H9 (cell line): Measurements from ENCODE around the gene ERC2. TPM values are rescaled to one million over a fixed set of nuclear protein-coding genes. Genes with fewer than 3 reads are reported as not detected.

Source experiments
- DNase-seq: peaks from one replicate; pipeline ENCODE4 v3.0.0-alpha.2; 2017
- H2AFZ ChIP-seq: one replicate; pipeline ENCODE4 v1.6.1; 2013; ENCODE audit warnings: mild to moderate bottlenecking, low read length, control low read depth, moderate library complexity
- H2AK5ac ChIP-seq: 2 replicates; pipeline ENCODE4 v1.6.1; 2013; ENCODE audit warnings: low read length, control low read depth, mixed read lengths; ENCODE audit not compliant: insufficient read length
- H2BK120ac ChIP-seq: one replicate; pipeline ENCODE4 v1.6.1; 2013; ENCODE audit warnings: low read depth, mild to moderate bottlenecking, low read length, control low read depth, inconsistent platforms; ENCODE audit not compliant: poor library complexity, severe bottlenecking
- H2BK12ac ChIP-seq: 2 replicates; pipeline ENCODE4 v1.6.1; 2013; ENCODE audit warnings: low read length, control low read depth, mixed read lengths, low read depth; ENCODE audit not compliant: insufficient read length
- H2BK15ac ChIP-seq: 2 replicates; pipeline ENCODE4 v1.6.1; 2013; ENCODE audit warnings: low read depth, low read length, control low read depth
- H2BK20ac ChIP-seq: one replicate; pipeline ENCODE4 v1.6.1; 2013; ENCODE audit warnings: low read depth, mild to moderate bottlenecking, low read length, control low read depth, inconsistent platforms; ENCODE audit not compliant: poor library complexity, severe bottlenecking
- H2BK5ac ChIP-seq: 2 replicates; pipeline ENCODE4 v1.6.1; 2013; ENCODE audit warnings: low read length, control low read depth, mixed read lengths; ENCODE audit not compliant: insufficient read length
- H3K14ac ChIP-seq: 2 replicates; pipeline ENCODE4 v1.6.1; 2013; ENCODE audit warnings: low read length, control low read depth; ENCODE audit not compliant: insufficient read depth
- H3K18ac ChIP-seq: 2 replicates; pipeline ENCODE4 v1.6.1; 2013; ENCODE audit warnings: low read depth, mild to moderate bottlenecking, mixed read lengths, low read length, control low read depth; ENCODE audit not compliant: insufficient read length
- H3K23ac ChIP-seq: 2 replicates; pipeline ENCODE4 v1.6.1; 2013; ENCODE audit warnings: low read length, control low read depth, mixed read lengths, low read depth; ENCODE audit not compliant: insufficient read length
- H3K23me2 ChIP-seq: 2 replicates; pipeline ENCODE4 v1.6.1; 2013; ENCODE audit warnings: low read depth, mild to moderate bottlenecking, mixed read lengths, low read length, control low read depth; ENCODE audit not compliant: insufficient read length, poor library complexity, severe bottlenecking
- H3K27ac ChIP-seq: 2 replicates; pipeline ENCODE4 v1.5.1; 2013; ENCODE audit warnings: low read length, control low read depth, mixed read lengths, low read depth; ENCODE audit not compliant: insufficient read length
- H3K27me3 ChIP-seq: 2 replicates; pipeline ENCODE4 v1.6.1; 2013; ENCODE audit warnings: low read length, control low read depth, inconsistent platforms; ENCODE audit not compliant: insufficient read depth
- H3K4ac ChIP-seq: 2 replicates; pipeline ENCODE4 v1.6.1; 2013; ENCODE audit warnings: low read depth, mild to moderate bottlenecking, control low read depth, inconsistent platforms, low read length, moderate library complexity
- H3K4me1 ChIP-seq: 2 replicates; pipeline ENCODE4 v1.6.1; 2013; ENCODE audit warnings: low read length, control low read depth, inconsistent platforms; ENCODE audit not compliant: insufficient read depth
- H3K4me2 ChIP-seq: 2 replicates; pipeline ENCODE4 v1.6.1; 2013; ENCODE audit warnings: low read length, control low read depth, mixed read lengths; ENCODE audit not compliant: insufficient read length, insufficient read depth
- H3K56ac ChIP-seq: 2 replicates; pipeline ENCODE4 v1.6.1; 2013; ENCODE audit warnings: low read depth, mild to moderate bottlenecking, mixed read lengths, low read length, control low read depth; ENCODE audit not compliant: insufficient read length
- H3K79me1 ChIP-seq: 2 replicates; pipeline ENCODE4 v1.6.1; 2013; ENCODE audit warnings: low read depth, mild to moderate bottlenecking, moderate library complexity, low read length, control low read depth, inconsistent platforms; ENCODE audit not compliant: insufficient read depth, poor library complexity, severe bottlenecking
- H3K79me2 ChIP-seq: 2 replicates; pipeline ENCODE4 v1.6.1; 2013; ENCODE audit warnings: low read length, control low read depth, inconsistent platforms; ENCODE audit not compliant: insufficient read depth
- H3K9ac ChIP-seq: 2 replicates; pipeline ENCODE4 v1.6.1; 2013; ENCODE audit warnings: low read length, control low read depth, mixed read lengths; ENCODE audit not compliant: insufficient read length; ENCODE audit errors: extremely low read depth
- H3K9me3 ChIP-seq: one replicate; pipeline ENCODE4 v1.6.1; 2013; ENCODE audit warnings: low read depth, low read length, inconsistent platforms; ENCODE audit not compliant: control insufficient read depth
- H3T11ph ChIP-seq: one replicate; pipeline ENCODE4 v1.6.1; 2013; ENCODE audit warnings: mild to moderate bottlenecking, low read length, control low read depth, inconsistent platforms
- H4K20me1 ChIP-seq: one replicate; pipeline ENCODE4 v1.6.1; 2013; ENCODE audit not compliant: control insufficient read depth, insufficient read length, insufficient read depth
- H4K5ac ChIP-seq: 2 replicates; pipeline ENCODE4 v1.6.1; 2013; ENCODE audit warnings: low read depth, mild to moderate bottlenecking, mixed read lengths, low read length, control low read depth; ENCODE audit not compliant: insufficient read length
- H4K8ac ChIP-seq: replicated peaks from 2 replicates; pipeline ENCODE4 v1.6.1; 2013; ENCODE audit warnings: low read length, control low read depth, mixed read lengths, low read depth; ENCODE audit not compliant: insufficient read length
- H4K91ac ChIP-seq: 2 replicates; pipeline ENCODE4 v1.6.1; 2013; ENCODE audit warnings: low read depth, mild to moderate bottlenecking, moderate library complexity, mixed read lengths, low read length, control low read depth; ENCODE audit not compliant: insufficient read length
- H3K27ac Mint-ChIP-seq, 3 experiments: 2 replicates in 2 of 3; 3 replicates in 1 of 3; pipeline ENCODE4 v1.8.0; 2020 to 2021; ENCODE audit warnings: mixed read lengths in 3 of 3, mild to moderate bottlenecking in 1 of 3, moderate library complexity in 1 of 3
- H3K27me3 Mint-ChIP-seq: 2 replicates; pipeline ENCODE4 v1.8.0; 2021; ENCODE audit warnings: low read depth, mild to moderate bottlenecking, moderate library complexity, mixed read lengths
- H3K36me3 Mint-ChIP-seq, 3 experiments: 2 replicates in 2 of 3; 3 replicates in 1 of 3; pipeline ENCODE4 v1.8.0; 2020 to 2021; ENCODE audit warnings: low read depth in 3 of 3, mixed read lengths in 3 of 3; ENCODE audit not compliant: insufficient read depth in 1 of 3
- H3K4me1 Mint-ChIP-seq, 2 experiments: 2 replicates each; pipeline ENCODE4 v1.8.0; 2020; ENCODE audit warnings: mixed read lengths in 2 of 2
- H3K4me3 Mint-ChIP-seq, 2 experiments: 2 replicates in 1 of 2; 3 replicates in 1 of 2; pipeline ENCODE4 v1.8.0; 2020 to 2021; ENCODE audit warnings: mild to moderate bottlenecking in 2 of 2, mixed read lengths in 2 of 2, moderate library complexity in 1 of 2
- H3K9me3 Mint-ChIP-seq, 2 experiments: 2 replicates in 1 of 2; 3 replicates in 1 of 2; pipeline ENCODE4 v1.8.0; 2020; ENCODE audit warnings: mild to moderate bottlenecking in 2 of 2, mixed read lengths in 2 of 2, moderate library complexity in 1 of 2
- WGBS: extraction: QIAGEN DNeasy Blood & Tissue Kit; methylation state at CpG from one replicate; pipeline ENCODE4 v1.1.7; 2013; ENCODE audit warnings: missing lambda C conversion rate, low lambda C conversion rate, mixed read lengths; ENCODE audit not compliant: insufficient read length; ENCODE audit errors: extremely low coverage; 5-methylcytosine and 5-hydroxymethylcytosine counted together
- total RNA-seq: library from RNA; stranded (reverse); gene quantifications from 2 replicates; pipeline ENCODE4 v1.2.1, GENCODE V29; 2021
- TF ChIP-seq, protein P1 (sequence below): fragments of 200-600 bp; sonication (generic); conservative IDR thresholded peaks from 3 replicates; pipeline ENCODE4 v1.8.0; 2021; ENCODE audit warnings: antibody characterized with exemption, mild to moderate bottlenecking

The ERC2 gene
- total RNA-seq, 1 experiment from 2014 or later: 15.4 TPM

DNA sequence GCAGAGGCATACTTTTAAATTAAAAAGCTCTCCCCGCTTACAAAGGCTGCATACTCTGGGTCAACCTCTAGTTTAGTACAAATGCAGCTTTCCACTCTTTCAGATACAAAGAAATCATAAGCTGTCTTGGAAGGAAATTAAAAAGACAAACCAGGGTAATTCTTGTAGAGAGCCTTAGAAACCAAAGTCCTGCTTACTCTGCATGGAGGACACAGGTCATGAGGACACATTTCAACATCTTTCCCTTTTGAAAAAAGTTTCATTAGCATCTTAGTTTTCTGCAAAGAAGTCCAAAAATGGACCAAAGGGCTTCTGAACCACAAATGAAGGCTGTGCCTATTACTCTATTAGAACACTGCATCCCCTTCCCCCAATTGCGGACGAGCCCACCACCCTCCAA, 930.7 kb downstream of the ERC2 start:
- Histone ChIP-seq H2AFZ (no peak overlapping the region), H3K27ac (no peak overlapping the region), H4K5ac (no peak overlapping the region), H3K23me2 (no peaks in the 10 kb centered on the region), H3K23ac (no peak overlapping the region), H4K91ac (no peak overlapping the region), H3K4me1 (peaks cover 11% of the 10 kb centered on the region), H3K18ac (no peak overlapping the region), H2BK120ac (no peak overlapping the region), H3K4me2 (no peak overlapping the region), H2AK5ac (no peak overlapping the region), H2BK5ac (no peak overlapping the region), H3K27me3 (no peaks in the 10 kb centered on the region), H2BK15ac (no peak overlapping the region), H3K9me3 (no peaks in the 10 kb centered on the region), H3T11ph (no peak overlapping the region), H3K4ac (no peak overlapping the region), H3K9ac (no peak overlapping the region), H3K79me1 (no peaks in the 10 kb centered on the region), H3K56ac (no peak overlapping the region), H4K20me1 (no peaks in the 10 kb centered on the region), H3K79me2 (no peaks in the 10 kb centered on the region), H2BK12ac (no peak overlapping the region), H3K14ac (no peak overlapping the region), H2BK20ac (no peak overlapping the region), H4K8ac (no peak overlapping the region)
- Mint-ChIP-seq H3K27ac (no peak overlapping the region), H3K27me3 (peaks cover 4% of the 10 kb centered on the region; the same call in 1 of the 2 replicates), H3K4me3 (no peak overlapping the region), H3K36me3 (no peaks in the 10 kb centered on the region; a peak in 1 of 7 replicates), H3K4me1 (peaks cover 41 to 44% of the 10 kb centered on the region in 2 experiments), H3K9me3 (no peaks in the 10 kb centered on the region)
- DNase-seq: no peak
- no CpG with 5 or more reads among the region's 3 CpGs for WGBS
- TF ChIP-seq, protein P1, sequence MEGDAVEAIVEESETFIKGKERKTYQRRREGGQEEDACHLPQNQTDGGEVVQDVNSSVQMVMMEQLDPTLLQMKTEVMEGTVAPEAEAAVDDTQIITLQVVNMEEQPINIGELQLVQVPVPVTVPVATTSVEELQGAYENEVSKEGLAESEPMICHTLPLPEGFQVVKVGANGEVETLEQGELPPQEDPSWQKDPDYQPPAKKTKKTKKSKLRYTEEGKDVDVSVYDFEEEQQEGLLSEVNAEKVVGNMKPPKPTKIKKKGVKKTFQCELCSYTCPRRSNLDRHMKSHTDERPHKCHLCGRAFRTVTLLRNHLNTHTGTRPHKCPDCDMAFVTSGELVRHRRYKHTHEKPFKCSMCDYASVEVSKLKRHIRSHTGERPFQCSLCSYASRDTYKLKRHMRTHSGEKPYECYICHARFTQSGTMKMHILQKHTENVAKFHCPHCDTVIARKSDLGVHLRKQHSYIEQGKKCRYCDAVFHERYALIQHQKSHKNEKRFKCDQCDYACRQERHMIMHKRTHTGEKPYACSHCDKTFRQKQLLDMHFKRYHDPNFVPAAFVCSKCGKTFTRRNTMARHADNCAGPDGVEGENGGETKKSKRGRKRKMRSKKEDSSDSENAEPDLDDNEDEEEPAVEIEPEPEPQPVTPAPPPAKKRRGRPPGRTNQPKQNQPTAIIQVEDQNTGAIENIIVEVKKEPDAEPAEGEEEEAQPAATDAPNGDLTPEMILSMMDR: no peak
